Coronary artery (tissue), 2 donors: ENCODE data around the gene PRDM2.

Experiments used
- DNase-seq: peaks from one replicate; pipeline ENCODE4 v3.0.0-alpha.2; 2017; ENCODE audit warnings: low spot score
- H3K27ac ChIP-seq, 2 donors: fragments of 200-600 bp; sonication (generic); one replicate each; pipeline ENCODE4 v1.5.1; 2016 to 2019
- H3K4me3 ChIP-seq: fragments of 200-600 bp; sonication (generic); 2 replicates; pipeline ENCODE4 v1.5.1; 2016; ENCODE audit warnings: mild to moderate bottlenecking, moderate library complexity
- CTCF ChIP-seq: fragments of 200-600 bp; sonication (generic); IDR thresholded peaks from one replicate; pipeline ENCODE4 v1.5.1; 2019; ENCODE audit warnings: antibody characterized with exemption

Gene PRDM2

GRCh38 chr1:13832536-13832935 is 132.5 kb downstream of the PRDM2 start:
- no peak overlapping the region for H3K27ac ChIP-seq
- DNase-seq = no peak
- H3K4me3 ChIP-seq = no peak overlapping the region
- no peak for TF ChIP-seq CTCF

GRCh38 chr1:13836136-13836535 is 136.1 kb downstream of the PRDM2 start:
- DNase-seq = no peak
- no peak overlapping the region for H3K4me3 ChIP-seq
- no peak overlapping the region for H3K27ac ChIP-seq
- no peak for TF ChIP-seq CTCF

- H3K4me3 ChIP-seq = no peak overlapping the region
- TF ChIP-seq CTCF = no peak
- no peak overlapping the region for H3K27ac ChIP-seq
- no peak for DNase-seq
Measured at GRCh38 chr1:13836631-13837030, 136.6 kb downstream of the PRDM2 start.

GRCh38 chr1:13838236-13838635 is 138.2 kb downstream of the PRDM2 start:
- Histone ChIP-seq H3K27ac (no peak overlapping the region), H3K4me3 (no peak overlapping the region)
- DNase-seq = no peak
- no peak for TF ChIP-seq CTCF

- Histone ChIP-seq H3K27ac (no peak overlapping the region), H3K4me3 (no peak overlapping the region)
- no peak for DNase-seq
- TF ChIP-seq CTCF = no peak
Measured at GRCh38 chr1:13842497-13842896, 142.5 kb downstream of the PRDM2 start.

- TF ChIP-seq CTCF = no peak
- H3K4me3 ChIP-seq = no peak overlapping the region
- H3K27ac ChIP-seq = no peak overlapping the region
- DNase-seq = no peak
Measured at GRCh38 chr1:13851726-13852125, 151.7 kb downstream of the PRDM2 start.

GRCh38 chr1:13855554-13855953 is 155.6 kb downstream of the PRDM2 start:
- TF ChIP-seq CTCF = no peak
- no peak overlapping the region for H3K4me3 ChIP-seq
- no peak overlapping the region for H3K27ac ChIP-seq
- DNase-seq = no peak
